ENCODE data around the gene SLC38A3.

GRCh38 chr3:50261505-50261904, 56.4 kb downstream of the SLC38A3 start:
- TF ChIP-seq CTCF (IDR thresholded peaks at IDR 0.05) (no peak), POLR2A (IDR thresholded peaks at IDR 0.05) (no peak)

Measured in uterus (tissue), 2 donors.